Activated CD8-positive, alpha-beta T cell treated with anti-CD3 and anti-CD28 coated beads for 36 hours (primary cell): ENCODE data around the gene CTTNBP2NL. TPM values are rescaled to one million over a fixed set of nuclear protein-coding genes. Genes with fewer than 3 reads are reported as not detected.
"Not testable (repeated sequence)": the region's sequence is repeated elsewhere in the genome, so short reads cannot be mapped to it uniquely, and the experiment has no call there.

Source experiments
- ATAC-seq: fragments of 200-7000 bp; cut with Tn5 transposase; one replicate; pipeline ENCODE4 v1.10.0; 2021; ENCODE audit warnings: mild to moderate bottlenecking, moderate library complexity
- CTCF ChIA-PET: fragments of 350-600 bp; sonication (Branson Sonifier 250); formaldehyde crosslinking; loops from one replicate; lab custom pipeline; 2021; ENCODE audit warnings: antibody characterized with exemption; lab: Charles Lee
- POLR2A ChIA-PET: fragments of 350-600 bp; sonication (Branson Sonifier 250); formaldehyde crosslinking; loops from one replicate; lab custom pipeline; 2021; ENCODE audit warnings: antibody characterized with exemption; lab: Charles Lee
- DNase-seq: peaks from one replicate; pipeline ENCODE4 v3.0.0-alpha.2; 2020
- H3K27ac Mint-ChIP-seq: one replicate; pipeline ENCODE4 v1.8.0; 2021; ENCODE audit warnings: mild to moderate bottlenecking, mixed read lengths
- H3K27me3 Mint-ChIP-seq: one replicate; pipeline ENCODE4 v1.8.0; 2021; ENCODE audit warnings: mixed read lengths
- H3K36me3 Mint-ChIP-seq: one replicate; pipeline ENCODE4 v1.8.0; 2021; ENCODE audit warnings: low read depth, mixed read lengths
- H3K4me1 Mint-ChIP-seq: one replicate; pipeline ENCODE4 v1.8.0; 2021; ENCODE audit warnings: low read depth, mixed read lengths
- H3K4me3 Mint-ChIP-seq: one replicate; pipeline ENCODE4 v1.8.0; 2021; ENCODE audit warnings: mild to moderate bottlenecking, moderate library complexity, mixed read lengths
- H3K9me3 Mint-ChIP-seq: one replicate; pipeline ENCODE4 v1.8.0; 2021; ENCODE audit warnings: mixed read lengths
- CTCF ChIP-seq: fragments of 200-600 bp; IDR thresholded peaks from one replicate; pipeline ENCODE4 v1.8.0; 2022; ENCODE audit warnings: antibody characterized with exemption, mild to moderate bottlenecking
- intact Hi-C: fragments of 100-400 bp; cut with micrococcal nuclease; formaldehyde crosslinking; loops from one replicate; pipeline ENCODE4 v1.10.0; 2022
- total RNA-seq, 2 experiments: library from RNA; stranded (reverse); gene quantifications; one replicate each; pipeline ENCODE4 v1.2.3, GENCODE V29; 2021

CTTNBP2NL gene
- total RNA-seq, 2 experiments from 2014 or later: 1.1 to 1.7 TPM

DNA sequence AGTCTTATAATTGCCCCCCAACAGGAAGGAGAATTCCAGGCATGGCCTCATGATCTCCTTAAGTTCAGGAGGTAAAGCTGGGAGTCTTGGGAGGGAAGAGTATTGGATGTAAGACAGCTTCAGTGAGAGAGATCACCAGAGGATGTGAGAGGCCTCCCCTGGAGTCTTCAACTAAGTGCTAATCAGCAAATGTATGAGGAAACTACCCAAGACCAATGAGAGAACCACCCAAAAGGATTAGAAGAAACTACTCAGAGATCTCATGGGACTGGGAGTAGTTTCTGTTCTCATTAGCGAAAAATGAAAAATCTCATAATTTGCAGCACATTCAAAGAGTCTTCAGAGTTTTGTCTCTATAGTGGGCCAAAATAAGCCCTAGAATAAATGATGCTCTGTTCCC lies 76.1 kb downstream of the CTTNBP2NL start:
- intact Hi-C loops: no loop called here
- ChIA-PET CTCF (interaction anchor here (1.8 kb wide), 1 partner anchor 81 kb away, joined by 10 read pairs; no protein-coding TSS in a partner anchor), POLR2A (no interaction called here)
- H3K27me3 Mint-ChIP-seq: peaks cover 37% of the 10 kb centered on the region
- H3K4me1 Mint-ChIP-seq: no peaks in the 10 kb centered on the region
- H3K4me3 Mint-ChIP-seq: no peak overlapping the region
- ATAC-seq (no peak), DNase-seq (no peak)
- H3K9me3 Mint-ChIP-seq: peaks cover 7% of the 10 kb centered on the region
- TF ChIP-seq CTCF: no peak
- no peaks in the 10 kb centered on the region for H3K36me3 Mint-ChIP-seq
- no peak overlapping the region for H3K27ac Mint-ChIP-seq

DNA sequence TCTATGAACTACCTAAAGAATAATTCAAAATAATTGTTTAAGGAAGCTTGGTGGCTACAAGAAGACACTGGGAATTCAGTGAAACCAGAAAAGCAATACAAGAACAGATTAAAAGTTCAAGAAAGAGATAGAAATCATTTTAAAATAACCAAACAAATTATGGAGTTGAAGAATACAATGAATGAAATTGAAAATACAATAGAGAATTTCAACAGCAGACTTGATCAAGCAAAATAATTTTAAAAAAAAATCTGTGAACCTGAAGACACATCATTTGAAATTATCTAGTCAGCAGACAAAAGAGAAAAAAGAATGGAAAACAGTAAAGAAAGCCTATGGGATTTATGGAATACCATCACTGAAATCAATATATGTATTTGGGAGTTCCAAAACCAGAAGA lies 81.5 kb downstream of the CTTNBP2NL start:
- H3K9me3 Mint-ChIP-seq: peaks cover 16% of the 10 kb centered on the region

GRCh38 chr1:112478314-112478713 lies 82.3 kb downstream of the CTTNBP2NL start:
- no peak overlapping the region for H3K27ac Mint-ChIP-seq
- peaks cover 2% of the 10 kb centered on the region for H3K36me3 Mint-ChIP-seq
- no peak for DNase-seq
- H3K4me1 Mint-ChIP-seq: no peaks in the 10 kb centered on the region
- peaks cover 20% of the 10 kb centered on the region for H3K27me3 Mint-ChIP-seq
- H3K9me3 Mint-ChIP-seq: peaks cover 16% of the 10 kb centered on the region
- H3K4me3 Mint-ChIP-seq: no peak overlapping the region
- no peak for TF ChIP-seq CTCF
- CTCF ChIA-PET: no interaction called here
- intact Hi-C loops: no loop called here
- POLR2A ChIA-PET: no interaction called here
- no peak for ATAC-seq

More for the DNA sequence above, 81.5 kb downstream of the CTTNBP2NL start:
- ATAC-seq (no peak), DNase-seq (no peak)
- TF ChIP-seq CTCF: no peak
- Mint-ChIP-seq H3K36me3 (peaks cover 2% of the 10 kb centered on the region), H3K4me1 (no peaks in the 10 kb centered on the region), H3K27ac (no peak overlapping the region), H3K4me3 (no peak overlapping the region), H3K27me3 (peaks cover 22% of the 10 kb centered on the region)
- POLR2A ChIA-PET: no interaction called here
- CTCF ChIA-PET: interaction anchor here (1.0 kb wide), 1 partner anchor 12 kb away, joined by 5 read pairs; no protein-coding TSS in a partner anchor
- intact Hi-C loops: no loop called here

- CTCF ChIA-PET: interaction anchor here (1.4 kb wide), 1 partner anchor 16 kb away, joined by 4 read pairs; no protein-coding TSS in a partner anchor
- H3K36me3 Mint-ChIP-seq, H3K27ac Mint-ChIP-seq, ATAC-seq, H3K4me3 Mint-ChIP-seq, intact Hi-C loops, H3K9me3 Mint-ChIP-seq, H3K4me1 Mint-ChIP-seq, POLR2A ChIA-PET, DNase-seq: not testable (repeated sequence)
- H3K27me3 Mint-ChIP-seq: peaks cover 23% of the 10 kb centered on the region
Observed at GRCh38 chr1:112486063-112486462, 90.0 kb downstream of the CTTNBP2NL start.

DNA sequence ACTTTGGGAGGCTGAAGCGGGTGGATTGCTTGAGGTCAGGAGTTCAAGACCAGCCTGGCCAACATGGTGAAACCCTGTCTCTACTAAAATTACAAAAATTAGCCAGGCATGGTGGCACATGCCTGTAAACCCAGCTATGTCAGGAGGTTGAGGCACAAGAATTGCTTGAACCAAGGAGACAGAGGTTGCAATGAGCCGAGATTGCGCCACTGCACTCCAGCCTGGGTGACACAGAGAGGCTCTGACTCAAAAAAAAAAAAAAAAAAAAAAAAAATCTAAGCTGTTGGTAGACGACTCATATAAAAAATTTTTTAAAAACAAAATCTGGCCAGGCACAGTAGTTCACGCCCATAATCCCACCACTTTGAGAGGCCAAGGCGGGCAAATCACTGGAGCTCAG lies 91.7 kb downstream of the CTTNBP2NL start:
- H3K9me3 Mint-ChIP-seq, intact Hi-C loops, H3K36me3 Mint-ChIP-seq, DNase-seq, H3K4me3 Mint-ChIP-seq, POLR2A ChIA-PET, H3K4me1 Mint-ChIP-seq, CTCF ChIA-PET, H3K27ac Mint-ChIP-seq, ATAC-seq: not testable (repeated sequence)
- peaks cover 20% of the 10 kb centered on the region for H3K27me3 Mint-ChIP-seq

GRCh38 chr1:112488141-112488540 lies 92.1 kb downstream of the CTTNBP2NL start:
- no peaks in the 10 kb centered on the region for H3K9me3 Mint-ChIP-seq
- no peak for TF ChIP-seq CTCF
- H3K27me3 Mint-ChIP-seq: peaks cover 19% of the 10 kb centered on the region
- H3K4me3 Mint-ChIP-seq: no peak overlapping the region
- POLR2A ChIA-PET: no interaction called here
- ATAC-seq (no peak), DNase-seq (no peak)
- intact Hi-C loops: no loop called here
- CTCF ChIA-PET: no interaction called here
- H3K4me1 Mint-ChIP-seq: no peaks in the 10 kb centered on the region
- H3K36me3 Mint-ChIP-seq: no peaks in the 10 kb centered on the region
- no peak overlapping the region for H3K27ac Mint-ChIP-seq
